ENCODE measurements around the gene SLC11A2. TPM values are rescaled to one million over a fixed set of nuclear protein-coding genes. Genes with fewer than 3 reads are reported as not detected.
A peak's percentile ranks its signal among the peaks of the same experiment; 100 is the strongest.

SLC11A2 gene
- total and polyA plus RNA-seq, 2 of the 13 experiments (the other 11 are each of a cell fraction or from before 2014, with no cell fraction given): 71.7 to 77.0 TPM

- no peak overlapping the region; a peak in 1 of 6 replicates for H3K4me3 ChIP-seq (replicated peaks in 1 of 3; ENCODE audit: insufficient read depth in 1 of 3, low read depth in 2 of 3, low read length in 3 of 3)
- H3K4me2 ChIP-seq (ENCODE audit: low read depth, low read length): peak overlapping the region; percentile 66; the same call in 1 of the 2 replicates
- H3K9me3 ChIP-seq (ENCODE audit: low read length): no peaks in the 10 kb centered on the region
- H3K79me2 ChIP-seq (ENCODE audit: insufficient read depth, low read length): no peaks in the 10 kb centered on the region
- DNase-seq (ENCODE audit: low spot score): peak; percentile 57
- no peaks in the 10 kb centered on the region for H3K27me3 ChIP-seq (ENCODE audit: control insufficient read depth in 1 of 2, insufficient read depth in 2 of 2, low read length in 2 of 2)
- H2AFZ ChIP-seq (ENCODE audit: low read length): no peak overlapping the region
- H3K4me1 ChIP-seq (ENCODE audit: insufficient read depth, low read length): peaks cover 41% of the 10 kb centered on the region
- peaks cover 0 to 1% of the 10 kb centered on the region in 2 experiments; a peak in 2 of 5 replicates for H3K36me3 ChIP-seq (replicated peaks in 1 of 2; ENCODE audit: control insufficient read depth in 1 of 2, insufficient read depth in 2 of 2, low read length in 2 of 2)
- 30% methylated on average over 6 of the region's 6 CpGs for WGBS (ENCODE audit: low lambda C conversion rate)
- CTCF ChIA-PET (ENCODE audit: low intra/inter-chr PET ratio, low total read pairs): no interaction called here
- ATAC-seq: peak; percentile 60
- POLR2A ChIA-PET: interaction anchor here (0.8 to 3.4 kb wide), 7 partner anchors 47 to 218 kb away, joined by 3 to 25 read pairs (median 5); partner anchors contain the start of gene ATF1
- in situ Hi-C loops (cut with HindIII; ENCODE audit: extremely low pct_ligation_motif_present, low pct_unique_long_range_greater_than_20kb) (no loop called here), intact Hi-C loops (cut with micrococcal nuclease; ENCODE audit: unreplicated experiment) (loop anchor here (1.0 to 2.0 kb wide), 2 partner anchors 41 to 45 kb away; partner anchors contain the start of gene SLC11A2)
- no TSS peak for BruUV-seq (replicated peaks)
- H4K20me1 ChIP-seq (ENCODE audit: insufficient read depth, low read length): no peaks in the 10 kb centered on the region
- TF ChIP-seq SRSF9 (IDR thresholded peaks at IDR 0.05; ENCODE audit: borderline replicate concordance, insufficient read depth, low read depth, low read length, poor library complexity, severe bottlenecking) (no peak), ZEB1 (IDR thresholded peaks at IDR 0.05; ENCODE audit: insufficient replicate concordance, low read depth) (no peak), GATAD2A (CRISPR knock-in tag; IDR thresholded peaks at IDR 0.05) (no peak), HES4 (CRISPR knock-in tag; IDR thresholded peaks at IDR 0.05; ENCODE audit: borderline replicate concordance) (no peak), FOSL2 (CRISPR knock-in tag; IDR thresholded peaks at IDR 0.05) (peak; percentile 55), ZNF513 (CRISPR knock-in tag; conservative IDR thresholded peaks at IDR 0.05) (no peak), AFF4 (CRISPR knock-in tag; IDR thresholded peaks at IDR 0.05) (no peak), HDAC6 (IDR thresholded peaks at IDR 0.05; ENCODE audit: low read depth, low read length) (no peak), PBX2 (CRISPR knock-in tag; IDR thresholded peaks at IDR 0.05) (peak; percentile 77), ATM (IDR thresholded peaks at IDR 0.05; ENCODE audit: borderline replicate concordance) (no peak)
- no peak for FAIRE-seq
- H3K27ac ChIP-seq (ENCODE audit: extremely low read length, insufficient read depth, low read length): peak overlapping the region; percentile 68
- H3K9ac ChIP-seq (ENCODE audit: insufficient read depth, low read depth, low read length): no peak overlapping the region
Measured at GRCh38 chr12:50981319-50982239, 44.6 kb downstream of the SLC11A2 start.

Measured in HepG2 (cell line).